ENCODE results near the gene KMT2A.
"Not testable (repeated sequence)": the region's sequence is repeated elsewhere in the genome, so short reads cannot be mapped to it uniquely, and the experiment has no call there.

KMT2A gene

GRCh38 chr11:118435893-118436624 lies at the start of gene KMT2A:
KMT2A (plus strand) TSS chr11:118436492; CDS start chr11:118436513, 21 bp downstream.
- peak; percentile 84 to 96 (median 87) for DNase-seq (ENCODE audit: low read depth in 3 of 3)

GRCh38 chr11:118396097-118396501 lies 40.2 kb upstream of the KMT2A start:
- DNase-seq (ENCODE audit: low read depth in 3 of 3) = no peak

GRCh38 chr11:118397448-118397847 lies 38.8 kb upstream of the KMT2A start:
- no peak for DNase-seq (ENCODE audit: low read depth in 3 of 3)

- no peak for DNase-seq (ENCODE audit: low read depth in 3 of 3)
Measured at GRCh38 chr11:118398791-118399559, 37.3 kb upstream of the KMT2A start.

GRCh38 chr11:118401151-118401879 lies 35.0 kb upstream of the KMT2A start, which contains the start of gene ATP5MG:
ATP5MG (plus strand) TSS chr11:118401606; CDS start chr11:118401666, 60 bp downstream.
- peak; percentile 80 to 87 (median 81) for DNase-seq (ENCODE audit: low read depth in 3 of 3)

GRCh38 chr11:118401880-118402590 lies 34.3 kb upstream of the KMT2A start:
- no peak for DNase-seq (ENCODE audit: low read depth in 3 of 3)

GRCh38 chr11:118402594-118402993 lies 33.7 kb upstream of the KMT2A start:
- DNase-seq (ENCODE audit: low read depth in 3 of 3) = not testable (repeated sequence)

- no peak for DNase-seq (ENCODE audit: low read depth in 3 of 3)
Measured at GRCh38 chr11:118406599-118407166, 29.6 kb upstream of the KMT2A start.

- no peak for DNase-seq (ENCODE audit: low read depth in 3 of 3)
Measured at GRCh38 chr11:118410055-118410745, 26.1 kb upstream of the KMT2A start.

GRCh38 chr11:118411530-118411929 lies 24.8 kb upstream of the KMT2A start:
- no peak for DNase-seq (ENCODE audit: low read depth in 3 of 3)

GRCh38 chr11:118412921-118413320 lies 23.4 kb upstream of the KMT2A start:
- no peak for DNase-seq (ENCODE audit: low read depth in 3 of 3)

- DNase-seq (ENCODE audit: low read depth in 3 of 3) = no peak
Measured at GRCh38 chr11:118415062-118415738, 21.1 kb upstream of the KMT2A start.

GRCh38 chr11:118415739-118416068 lies 20.6 kb upstream of the KMT2A start:
- DNase-seq (ENCODE audit: low read depth in 3 of 3) = no peak

- not testable (repeated sequence) for DNase-seq (ENCODE audit: low read depth in 3 of 3)
Measured at GRCh38 chr11:118416900-118417299, 19.4 kb upstream of the KMT2A start.

- DNase-seq (ENCODE audit: low read depth in 3 of 3) = no peak
Measured at GRCh38 chr11:118417801-118418200, 18.5 kb upstream of the KMT2A start.

GRCh38 chr11:118418766-118419165 lies 17.5 kb upstream of the KMT2A start:
- DNase-seq (ENCODE audit: low read depth in 3 of 3) = no peak

GRCh38 chr11:118427707-118428106 lies 8.6 kb upstream of the KMT2A start:
- DNase-seq (ENCODE audit: low read depth in 3 of 3) = no peak

GRCh38 chr11:118430956-118431355 lies 5.3 kb upstream of the KMT2A start:
- no peak for DNase-seq (ENCODE audit: low read depth in 3 of 3)

GRCh38 chr11:118434123-118434552 lies 2.2 kb upstream of the KMT2A start:
- no peak for DNase-seq (ENCODE audit: low read depth in 3 of 3)

All from stimulated activated CD4-positive, alpha-beta T cell treated with anti-CD3 and anti-CD28 coated beads, TNF-alpha, amount 100 ng/mL, for 4 hours (primary cell).